ENCODE data around the gene FAH. TPM values are rescaled to one million over a fixed set of nuclear protein-coding genes. Genes with fewer than 3 reads are reported as not detected.

FAH gene
- total RNA-seq, 1 donor from 2014 or later: 21.9 TPM

DNA sequence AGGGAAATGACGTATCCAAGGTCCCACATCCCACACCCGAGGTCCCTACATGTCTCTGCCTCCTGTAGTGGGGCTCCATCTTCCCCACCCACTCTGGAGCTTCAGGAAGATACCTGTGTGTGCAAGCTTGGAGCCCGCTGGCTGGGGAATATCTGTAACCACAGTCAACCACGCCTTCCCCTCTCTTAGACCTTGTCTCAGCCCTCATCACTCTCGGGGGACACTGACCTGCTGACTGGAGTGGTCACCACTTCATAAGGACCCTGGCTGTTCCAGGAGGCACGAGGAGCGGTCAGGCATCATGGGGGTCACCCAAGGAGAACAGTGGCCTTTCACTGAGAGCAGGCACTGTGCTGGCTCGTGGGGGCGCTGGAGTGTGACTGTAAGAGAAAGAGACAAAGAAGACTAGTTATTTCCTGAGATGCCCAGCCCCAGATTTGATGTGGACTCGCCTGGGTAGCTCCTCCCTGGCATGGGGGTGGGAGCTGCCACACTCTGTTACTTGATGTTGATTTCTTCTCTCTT, 50.6 kb downstream of the FAH start:
- Histone ChIP-seq H3K36me3 (ENCODE audit: insufficient read depth, low read length) (no peaks in the 10 kb centered on the region), H3K4me3 (ENCODE audit: insufficient read depth, low read depth, low read length) (no peak overlapping the region), H2AFZ (ENCODE audit: low read depth, low read length) (no peak overlapping the region), H3K9ac (ENCODE audit: low read length) (no peak overlapping the region), H3K79me2 (ENCODE audit: insufficient read depth, low read length) (no peaks in the 10 kb centered on the region), H3K4me1 (ENCODE audit: insufficient read depth, low read length) (no peaks in the 10 kb centered on the region), H3K4me2 (ENCODE audit: low read length) (no peak overlapping the region), H3K9me3 (ENCODE audit: insufficient read depth, low read depth, low read length) (no peaks in the 10 kb centered on the region), H3K27me3 (ENCODE audit: insufficient read depth, low read length) (peaks cover 5% of the 10 kb centered on the region), H4K20me1 (ENCODE audit: insufficient read depth, low read length) (no peaks in the 10 kb centered on the region), H3K27ac (ENCODE audit: low read depth, low read length) (no peak overlapping the region)
- Mint-ChIP-seq H3K36me3 (ENCODE audit: low read depth, unreplicated experiment) (no peaks in the 10 kb centered on the region), H3K4me1 (ENCODE audit: low read depth, unreplicated experiment) (no peaks in the 10 kb centered on the region), H3K27me3 (ENCODE audit: low read depth, unreplicated experiment) (peaks cover 15% of the 10 kb centered on the region), H3K27ac (ENCODE audit: unreplicated experiment) (no peak overlapping the region), H3K9me3 (ENCODE audit: unreplicated experiment) (no peaks in the 10 kb centered on the region), H3K4me3 (ENCODE audit: unreplicated experiment) (no peak overlapping the region)
- DNase-seq (ENCODE audit: low read depth) (no peak), FAIRE-seq (no peak)
- TF ChIP-seq, protein P1, sequence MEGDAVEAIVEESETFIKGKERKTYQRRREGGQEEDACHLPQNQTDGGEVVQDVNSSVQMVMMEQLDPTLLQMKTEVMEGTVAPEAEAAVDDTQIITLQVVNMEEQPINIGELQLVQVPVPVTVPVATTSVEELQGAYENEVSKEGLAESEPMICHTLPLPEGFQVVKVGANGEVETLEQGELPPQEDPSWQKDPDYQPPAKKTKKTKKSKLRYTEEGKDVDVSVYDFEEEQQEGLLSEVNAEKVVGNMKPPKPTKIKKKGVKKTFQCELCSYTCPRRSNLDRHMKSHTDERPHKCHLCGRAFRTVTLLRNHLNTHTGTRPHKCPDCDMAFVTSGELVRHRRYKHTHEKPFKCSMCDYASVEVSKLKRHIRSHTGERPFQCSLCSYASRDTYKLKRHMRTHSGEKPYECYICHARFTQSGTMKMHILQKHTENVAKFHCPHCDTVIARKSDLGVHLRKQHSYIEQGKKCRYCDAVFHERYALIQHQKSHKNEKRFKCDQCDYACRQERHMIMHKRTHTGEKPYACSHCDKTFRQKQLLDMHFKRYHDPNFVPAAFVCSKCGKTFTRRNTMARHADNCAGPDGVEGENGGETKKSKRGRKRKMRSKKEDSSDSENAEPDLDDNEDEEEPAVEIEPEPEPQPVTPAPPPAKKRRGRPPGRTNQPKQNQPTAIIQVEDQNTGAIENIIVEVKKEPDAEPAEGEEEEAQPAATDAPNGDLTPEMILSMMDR (IDR thresholded peaks at IDR 0.05; ENCODE audit: insufficient read depth, low read depth, low read length): no peak
- TF ChIP-seq EZH2 (IDR thresholded peaks at IDR 0.05; ENCODE audit: insufficient read depth, low read length): no peak

DNA sequence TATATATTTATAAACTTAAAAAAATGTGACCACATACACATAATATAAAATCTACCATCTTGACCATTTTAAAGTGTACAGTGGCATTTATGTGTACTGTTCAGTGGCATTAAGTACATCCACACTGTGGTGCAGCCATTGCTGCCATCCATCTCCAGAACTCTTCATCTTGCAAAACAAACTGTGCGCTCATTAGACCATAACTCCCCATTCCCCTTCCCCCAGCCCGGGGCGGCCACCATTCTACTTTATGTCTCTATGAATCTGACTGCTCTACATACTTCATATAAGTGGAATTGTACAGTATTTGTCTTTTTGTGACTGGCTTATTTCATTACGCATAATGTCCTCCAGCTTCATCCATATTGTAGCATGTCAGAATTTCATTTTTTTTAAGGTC, 51.4 kb downstream of the FAH start:
- no peak overlapping the region for H3K4me2 ChIP-seq (ENCODE audit: low read length)

DNA sequence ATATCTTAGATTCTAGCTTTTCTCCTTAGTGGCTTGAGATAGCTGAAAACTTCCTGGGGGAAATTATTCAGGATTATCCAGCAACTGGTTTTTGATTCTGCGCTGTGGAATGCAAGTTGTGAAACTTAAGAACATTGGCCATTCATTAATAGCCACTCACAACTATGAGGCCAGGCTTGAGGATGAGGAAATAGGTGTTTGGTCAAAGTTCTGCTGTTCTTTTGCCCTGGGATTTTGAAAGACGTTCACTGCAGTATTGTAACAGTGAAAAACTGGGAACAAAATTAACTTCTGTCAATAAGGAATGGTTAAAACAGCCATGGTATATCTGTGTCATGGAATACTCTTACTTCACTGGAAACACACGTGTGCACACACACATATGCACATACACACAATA, 55.1 kb downstream of the FAH start:
- Histone ChIP-seq H3K36me3 (ENCODE audit: insufficient read depth, low read length) (no peaks in the 10 kb centered on the region), H4K20me1 (ENCODE audit: insufficient read depth, low read length) (no peaks in the 10 kb centered on the region), H3K27me3 (ENCODE audit: insufficient read depth, low read length) (no peaks in the 10 kb centered on the region), H3K9me3 (ENCODE audit: insufficient read depth, low read depth, low read length) (no peaks in the 10 kb centered on the region), H3K4me3 (ENCODE audit: insufficient read depth, low read depth, low read length) (no peak overlapping the region), H3K27ac (ENCODE audit: low read depth, low read length) (no peak overlapping the region), H3K9ac (ENCODE audit: low read length) (no peak overlapping the region), H3K4me1 (ENCODE audit: insufficient read depth, low read length) (no peaks in the 10 kb centered on the region), H3K4me2 (ENCODE audit: low read length) (no peak overlapping the region), H2AFZ (ENCODE audit: low read depth, low read length) (no peak overlapping the region), H3K79me2 (ENCODE audit: insufficient read depth, low read length) (no peaks in the 10 kb centered on the region)
- Mint-ChIP-seq H3K9me3 (ENCODE audit: unreplicated experiment) (peaks cover 3% of the 10 kb centered on the region), H3K27ac (ENCODE audit: unreplicated experiment) (no peak overlapping the region), H3K36me3 (ENCODE audit: low read depth, unreplicated experiment) (no peaks in the 10 kb centered on the region), H3K4me3 (ENCODE audit: unreplicated experiment) (no peak overlapping the region), H3K27me3 (ENCODE audit: low read depth, unreplicated experiment) (peaks cover 2% of the 10 kb centered on the region), H3K4me1 (ENCODE audit: low read depth, unreplicated experiment) (no peaks in the 10 kb centered on the region)
- TF ChIP-seq EZH2 (IDR thresholded peaks at IDR 0.05; ENCODE audit: insufficient read depth, low read length): no peak
- TF ChIP-seq, protein P1 (IDR thresholded peaks at IDR 0.05; ENCODE audit: insufficient read depth, low read depth, low read length): no peak
- FAIRE-seq (no peak), DNase-seq (ENCODE audit: low read depth) (no peak)

More for the DNA sequence above, 51.4 kb downstream of the FAH start:
- Histone ChIP-seq H4K20me1 (ENCODE audit: insufficient read depth, low read length) (no peaks in the 10 kb centered on the region), H3K9ac (ENCODE audit: low read length) (no peak overlapping the region), H3K79me2 (ENCODE audit: insufficient read depth, low read length) (no peaks in the 10 kb centered on the region), H3K27ac (ENCODE audit: low read depth, low read length) (no peak overlapping the region), H3K4me1 (ENCODE audit: insufficient read depth, low read length) (no peaks in the 10 kb centered on the region), H2AFZ (ENCODE audit: low read depth, low read length) (no peak overlapping the region), H3K27me3 (ENCODE audit: insufficient read depth, low read length) (peaks cover 1% of the 10 kb centered on the region), H3K4me3 (ENCODE audit: insufficient read depth, low read depth, low read length) (no peak overlapping the region), H3K36me3 (ENCODE audit: insufficient read depth, low read length) (no peaks in the 10 kb centered on the region), H3K9me3 (ENCODE audit: insufficient read depth, low read depth, low read length) (no peaks in the 10 kb centered on the region)
- Mint-ChIP-seq H3K9me3 (ENCODE audit: unreplicated experiment) (no peaks in the 10 kb centered on the region), H3K36me3 (ENCODE audit: low read depth, unreplicated experiment) (no peaks in the 10 kb centered on the region), H3K27ac (ENCODE audit: unreplicated experiment) (no peak overlapping the region), H3K4me3 (ENCODE audit: unreplicated experiment) (no peak overlapping the region), H3K27me3 (ENCODE audit: low read depth, unreplicated experiment) (peaks cover 9% of the 10 kb centered on the region), H3K4me1 (ENCODE audit: low read depth, unreplicated experiment) (no peaks in the 10 kb centered on the region)
- DNase-seq (ENCODE audit: low read depth) (no peak), FAIRE-seq (no peak)
- TF ChIP-seq EZH2 (IDR thresholded peaks at IDR 0.05; ENCODE audit: insufficient read depth, low read length): no peak
- TF ChIP-seq, protein P1 (IDR thresholded peaks at IDR 0.05; ENCODE audit: insufficient read depth, low read depth, low read length): no peak

Data from astrocyte (in vitro differentiated cells and primary cell).